ENCODE measurements around the gene RAB6A. TPM values are rescaled to one million over a fixed set of nuclear protein-coding genes. Genes with fewer than 3 reads are reported as not detected.
"Not testable (repeated sequence)": the region's sequence is repeated elsewhere in the genome, so short reads cannot be mapped to it uniquely, and the experiment has no call there.

The RAB6A gene
- total RNA-seq, 6 donors from 2014 or later, result 63.9 to 161 (median 136) TPM

DNA sequence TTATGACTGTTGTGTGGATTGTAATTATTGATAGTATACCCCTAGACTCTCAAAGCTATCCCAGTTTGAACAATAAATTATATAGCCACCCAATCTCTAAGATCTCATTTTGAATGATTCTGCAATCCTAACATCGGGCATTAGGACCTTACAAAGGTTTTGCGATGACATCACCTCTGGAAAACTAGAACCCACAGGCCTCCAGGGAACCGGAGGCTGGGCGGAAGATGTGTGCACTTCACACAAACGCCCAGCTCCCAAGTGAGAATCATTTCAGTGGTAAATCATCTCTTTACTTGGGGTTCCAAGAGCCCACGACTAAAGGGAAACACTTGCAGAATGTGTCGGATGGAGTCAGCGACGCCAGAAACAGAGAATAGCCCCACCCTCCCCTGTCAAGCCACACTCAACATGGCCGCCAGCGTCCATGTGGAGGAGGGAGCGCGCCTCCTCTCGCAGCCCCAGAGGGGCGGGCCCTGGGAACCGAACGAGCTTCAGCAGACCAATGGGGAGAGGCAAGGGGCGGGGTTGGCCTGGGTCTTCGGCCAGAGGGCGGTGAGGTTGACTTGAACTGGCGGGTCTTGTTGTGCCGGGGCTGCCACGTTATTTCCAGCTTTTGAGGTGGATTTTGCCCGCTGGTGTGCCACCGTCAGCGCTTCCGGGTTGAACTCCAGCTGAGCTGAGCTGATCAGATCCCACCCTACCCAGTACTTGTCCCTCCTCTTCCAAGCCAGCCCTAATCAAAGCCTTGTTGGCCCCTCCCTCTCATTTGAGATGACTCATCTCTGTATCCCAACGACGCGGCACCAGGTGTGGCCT, 18.4 kb upstream of the RAB6A start:
- Histone ChIP-seq H3K27me3 (no peaks in the 10 kb centered on the region), H3K36me3 (no peaks in the 10 kb centered on the region), H3K4me3 (peak overlapping the region; percentile 31 to 59 (median 54)), H3K27ac (peak overlapping the region; percentile 91 to 96 (median 93)), H3K9me3 (no peaks in the 10 kb centered on the region), H3K4me1 (peaks cover 0 to 6% (median 3%) of the 10 kb centered on the region in 4 donors)
- peak; percentile 100 for ATAC-seq (ENCODE audit: low FRiP score in 2 of 2)
- peak; percentile 95 to 99 for DNase-seq
- TF ChIP-seq POLR2A (IDR thresholded peaks at IDR 0.05) (peak in 3 of 4 donors; percentile 13 to 75 (median 48)), EP300 (IDR thresholded peaks at IDR 0.05) (peak in 1 of 4 donors; percentile 70), POLR2AphosphoS5 (IDR thresholded peaks at IDR 0.05) (peak; percentile 96 to 98)
- TF ChIP-seq, protein P1, sequence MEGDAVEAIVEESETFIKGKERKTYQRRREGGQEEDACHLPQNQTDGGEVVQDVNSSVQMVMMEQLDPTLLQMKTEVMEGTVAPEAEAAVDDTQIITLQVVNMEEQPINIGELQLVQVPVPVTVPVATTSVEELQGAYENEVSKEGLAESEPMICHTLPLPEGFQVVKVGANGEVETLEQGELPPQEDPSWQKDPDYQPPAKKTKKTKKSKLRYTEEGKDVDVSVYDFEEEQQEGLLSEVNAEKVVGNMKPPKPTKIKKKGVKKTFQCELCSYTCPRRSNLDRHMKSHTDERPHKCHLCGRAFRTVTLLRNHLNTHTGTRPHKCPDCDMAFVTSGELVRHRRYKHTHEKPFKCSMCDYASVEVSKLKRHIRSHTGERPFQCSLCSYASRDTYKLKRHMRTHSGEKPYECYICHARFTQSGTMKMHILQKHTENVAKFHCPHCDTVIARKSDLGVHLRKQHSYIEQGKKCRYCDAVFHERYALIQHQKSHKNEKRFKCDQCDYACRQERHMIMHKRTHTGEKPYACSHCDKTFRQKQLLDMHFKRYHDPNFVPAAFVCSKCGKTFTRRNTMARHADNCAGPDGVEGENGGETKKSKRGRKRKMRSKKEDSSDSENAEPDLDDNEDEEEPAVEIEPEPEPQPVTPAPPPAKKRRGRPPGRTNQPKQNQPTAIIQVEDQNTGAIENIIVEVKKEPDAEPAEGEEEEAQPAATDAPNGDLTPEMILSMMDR (IDR thresholded peaks at IDR 0.05), result peak in 1 of 6 experiments; percentile 21
- 0 to 1% methylated on average over 18 to 30 of the region's 30 CpGs for WGBS, 2 donors

DNA sequence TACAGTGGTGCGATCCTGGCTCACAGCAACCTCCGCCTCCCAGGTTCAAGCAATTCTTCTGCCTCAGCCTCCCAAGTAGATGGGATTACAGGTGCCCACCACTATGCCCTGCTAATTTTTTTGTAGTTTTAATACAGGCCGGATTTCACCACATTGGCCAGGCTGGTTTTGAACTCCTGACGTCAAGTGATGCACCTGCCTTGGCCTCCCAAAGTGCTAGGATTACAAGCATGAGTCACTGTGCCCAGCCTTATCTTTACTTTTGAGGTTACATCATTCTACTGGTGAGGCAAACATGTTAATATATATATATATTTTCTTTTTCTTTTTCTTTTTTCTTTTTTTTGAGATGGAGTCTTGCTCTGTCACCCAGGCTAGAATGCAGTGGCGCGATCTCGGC, 9.9 kb upstream of the RAB6A start:
- WGBS, 2 donors, result 87 to 96% methylated on average over 7 of the region's 7 CpGs
- not testable (repeated sequence) for H3K36me3 ChIP-seq; H3K27me3 ChIP-seq; H3K4me3 ChIP-seq; ATAC-seq (ENCODE audit: low FRiP score in 2 of 2); H3K27ac ChIP-seq; DNase-seq; H3K9me3 ChIP-seq; H3K4me1 ChIP-seq

DNA sequence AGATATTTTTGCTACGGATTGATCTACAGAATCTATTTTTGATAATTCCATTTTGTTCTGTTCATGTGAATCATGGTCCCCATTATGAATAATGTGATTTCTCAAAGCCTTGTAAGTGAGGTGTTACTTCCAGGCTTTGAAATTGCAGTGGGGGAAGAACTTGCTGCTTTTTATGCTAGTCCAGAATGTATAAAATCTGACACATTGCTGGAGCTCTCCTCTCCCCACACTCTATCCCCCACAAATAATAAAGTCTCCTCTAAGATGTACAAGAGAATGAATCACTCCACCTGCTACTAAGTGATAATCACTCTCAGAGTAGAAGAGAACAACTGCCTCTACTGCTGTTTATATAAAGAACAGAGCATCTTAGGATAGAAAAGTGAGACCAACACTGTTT, 5.9 kb upstream of the RAB6A start:
- DNase-seq, result no peak
- H3K27ac ChIP-seq, result no peak overlapping the region
- H3K4me3 ChIP-seq, result no peak overlapping the region
- H3K27me3 ChIP-seq, result no peaks in the 10 kb centered on the region
- no peaks in the 10 kb centered on the region for H3K4me1 ChIP-seq
- TF ChIP-seq POLR2AphosphoS5 (IDR thresholded peaks at IDR 0.05) (no peak), POLR2A (IDR thresholded peaks at IDR 0.05) (no peak), EP300 (IDR thresholded peaks at IDR 0.05) (no peak)
- TF ChIP-seq, protein P1 (IDR thresholded peaks at IDR 0.05), result no peak
- no peaks in the 10 kb centered on the region for H3K9me3 ChIP-seq
- no peak for ATAC-seq (ENCODE audit: low FRiP score in 2 of 2)
- H3K36me3 ChIP-seq, result no peaks in the 10 kb centered on the region
- 76 to 85% methylated on average over 1 of the region's 1 CpG for WGBS, 2 donors

DNA sequence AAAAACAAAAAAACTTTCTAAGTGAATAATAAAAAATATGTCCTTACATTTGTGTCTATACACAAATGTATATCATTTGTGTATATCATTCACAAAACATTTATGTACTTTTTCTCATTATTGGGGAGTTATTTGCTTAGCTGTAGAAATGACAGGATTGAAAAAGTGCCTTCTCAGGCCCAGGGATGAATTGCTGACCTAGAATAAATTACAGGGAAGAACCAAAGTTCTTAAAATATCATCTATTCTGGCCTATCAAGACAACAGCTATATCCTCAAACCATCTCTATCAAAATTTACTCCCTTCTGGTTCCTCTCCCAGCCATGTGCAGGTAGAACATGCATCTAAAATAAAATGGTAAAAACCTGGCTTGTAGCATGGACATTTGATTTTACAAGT, 1.9 kb upstream of the RAB6A start:
- Histone ChIP-seq H3K27ac (no peak overlapping the region), H3K4me1 (peaks cover 10 to 21% (median 17%) of the 10 kb centered on the region in 4 donors), H3K36me3 (no peaks in the 10 kb centered on the region), H3K9me3 (no peaks in the 10 kb centered on the region), H3K4me3 (no peak overlapping the region), H3K27me3 (no peaks in the 10 kb centered on the region)
- TF ChIP-seq POLR2AphosphoS5 (IDR thresholded peaks at IDR 0.05), result no peak
- TF ChIP-seq, protein P1 (IDR thresholded peaks at IDR 0.05), result no peak
- no peak for TF ChIP-seq EP300 (IDR thresholded peaks at IDR 0.05)
- TF ChIP-seq POLR2A (IDR thresholded peaks at IDR 0.05), result no peak
- ATAC-seq (ENCODE audit: low FRiP score in 2 of 2) (no peak), DNase-seq (no peak)

DNA sequence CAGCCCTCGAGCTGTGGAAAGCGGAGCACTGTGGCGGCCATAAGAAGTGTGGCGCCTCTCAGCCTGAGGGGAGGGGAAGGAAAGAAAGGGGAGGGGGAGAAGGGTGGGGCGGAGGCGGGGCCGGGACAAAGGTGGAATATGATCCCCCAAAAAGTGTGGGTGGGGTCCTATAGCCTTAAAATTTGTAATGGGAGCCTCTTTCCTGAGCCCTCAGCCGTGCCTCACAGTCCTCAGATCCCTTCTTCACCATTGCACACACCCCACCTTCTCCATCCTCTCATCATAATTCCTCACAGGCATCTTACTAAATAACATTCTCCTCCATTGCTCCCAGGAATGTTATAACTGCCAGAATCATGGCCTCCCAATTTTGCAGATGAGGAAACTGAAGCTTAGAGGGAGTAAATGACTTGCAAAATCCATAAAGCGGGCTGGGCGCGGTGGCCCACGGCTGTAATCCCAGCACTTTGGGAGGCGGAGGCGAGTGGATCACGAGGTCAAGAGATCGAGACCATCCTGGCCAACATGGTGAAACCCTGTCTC, 600 bp upstream of the RAB6A start:
- H3K9me3 ChIP-seq, result no peaks in the 10 kb centered on the region
- H3K4me1 ChIP-seq, result peaks cover 14 to 28% (median 24%) of the 10 kb centered on the region in 4 donors
- no peaks in the 10 kb centered on the region for H3K27me3 ChIP-seq
- WGBS, 2 donors, result 46% methylated on average over 15 to 16 of the region's 16 CpGs
- H3K4me3 ChIP-seq, result peak overlapping the region; percentile 13 to 98 (median 81)
- H3K36me3 ChIP-seq, result no peaks in the 10 kb centered on the region
- TF ChIP-seq POLR2AphosphoS5 (IDR thresholded peaks at IDR 0.05) (peak in 1 of 2 donors; percentile 98), EP300 (IDR thresholded peaks at IDR 0.05) (no peak), POLR2A (IDR thresholded peaks at IDR 0.05) (no peak)
- TF ChIP-seq, protein P1 (IDR thresholded peaks at IDR 0.05), result peak in 1 of 6 experiments; percentile 4
- peak in 1 of 2 donors; percentile 75 for DNase-seq
- peak overlapping the region; percentile 98 to 99 (median 98) for H3K27ac ChIP-seq
- ATAC-seq (ENCODE audit: low FRiP score in 2 of 2), result peak; percentile 8 to 13
